ENCODE results near the gene LGR5.

- TF ChIP-seq CTCF (IDR thresholded peaks at IDR 0.05) (no peak), EP300 (IDR thresholded peaks at IDR 0.05) (no peak)
Observed at GRCh38 chr12:71592841-71593240, 153.2 kb downstream of the LGR5 start.
